Measurements from ENCODE around the gene NHS. TPM values are rescaled to one million over a fixed set of nuclear protein-coding genes. Genes with fewer than 3 reads are reported as not detected.

NHS gene
- total RNA-seq, 1 experiment from 2014 or later = 5.7 TPM

- DNase-seq (ENCODE audit: low read depth, low spot score) (no peak), ATAC-seq (no peak)
- Histone ChIP-seq H4K20me1 (ENCODE audit: insufficient read depth) (no peaks in the 10 kb centered on the region), H3K79me2 (ENCODE audit: insufficient read depth, low read length) (no peaks in the 10 kb centered on the region), H3K27me3 (ENCODE audit: insufficient read depth, low read length) (no peaks in the 10 kb centered on the region), H3K4me1 (ENCODE audit: control insufficient read depth in 1 of 2, insufficient read depth in 2 of 2, low read length in 2 of 2) (peaks cover 0 to 9% of the 10 kb centered on the region in 2 experiments; a peak in 1 of 4 replicates), H3K9me2 (ENCODE audit: insufficient read depth) (no peaks in the 10 kb centered on the region), H3K9ac (ENCODE audit: low read length) (no peak overlapping the region), H3K27ac (ENCODE audit: low read depth, low read length) (no peak overlapping the region), H3K36me3 (ENCODE audit: control insufficient read depth in 1 of 2, insufficient read depth in 2 of 2, low read length in 2 of 2) (no peaks in the 10 kb centered on the region), H2AFZ (ENCODE audit: low read depth, low read length, poor library complexity, severe bottlenecking) (no peak overlapping the region), H3K4me3 (replicated peaks in 1 of 2; ENCODE audit: low read depth in 1 of 2, low read length in 2 of 2) (no peak overlapping the region), H3K9me3 (ENCODE audit: control insufficient read depth in 1 of 2, insufficient read depth in 1 of 2, low read depth in 1 of 2, low read length in 2 of 2) (no peaks in the 10 kb centered on the region), H3K4me2 (ENCODE audit: low read length) (no peak overlapping the region)
- CTCF ChIA-PET = no interaction called here
- intact Hi-C loops (cut with micrococcal nuclease) = no loop called here
- TF ChIP-seq ZBTB33 (IDR thresholded peaks at IDR 0.05; ENCODE audit: extremely low read depth, insufficient replicate concordance, low read length) = no peak
- no peak for TF ChIP-seq POLR2AphosphoS5 (IDR thresholded peaks at IDR 0.05; ENCODE audit: low read depth, low read length)
- no peak for TF ChIP-seq REST (IDR thresholded peaks at IDR 0.05; ENCODE audit: low read depth)
- no peak for TF ChIP-seq ATF3 (IDR thresholded peaks at IDR 0.05)
- TF ChIP-seq EZH2 (IDR thresholded peaks at IDR 0.05) = no peak
- TF ChIP-seq CEBPB (IDR thresholded peaks at IDR 0.05; ENCODE audit: low read depth) = no peak
- no peak for TF ChIP-seq EGR1 (IDR thresholded peaks at IDR 0.05; ENCODE audit: low read depth)
- TF ChIP-seq SIN3A (IDR thresholded peaks at IDR 0.05; ENCODE audit: low read depth) = no peak
- TF ChIP-seq CTCF (IDR thresholded peaks at IDR 0.05 in 2 of 3, conservative IDR thresholded peaks at IDR 0.05 in 1 of 3; ENCODE audit: borderline replicate concordance in 1 of 3, insufficient read depth in 1 of 3, low read depth in 2 of 3, low read length in 2 of 3) = no peak
- no peak for TF ChIP-seq MAX (IDR thresholded peaks at IDR 0.05)
- no peak for TF ChIP-seq SRF (IDR thresholded peaks at IDR 0.05; ENCODE audit: low read depth)
- no peak for TF ChIP-seq CBX3 (IDR thresholded peaks at IDR 0.05; ENCODE audit: low read depth)
- no peak for TF ChIP-seq TCF7L2 (IDR thresholded peaks at IDR 0.05; ENCODE audit: borderline replicate concordance, extremely low read depth, insufficient read depth, insufficient read length)
- TF ChIP-seq SP1 (IDR thresholded peaks at IDR 0.05; ENCODE audit: low read depth) = no peak
- TF ChIP-seq ZNF274 (IDR thresholded peaks at IDR 0.05; ENCODE audit: low read depth, low read length) = no peak
- POLR2A ChIA-PET = no interaction called here
- BruUV-seq (replicated peaks) = no TSS peak
- RAD21 ChIA-PET (ENCODE audit: low non-redundant PET in 1 of 2, low total read pairs in 2 of 2, uncharacterized antibody in 2 of 2, unreplicated experiment in 2 of 2) = no interaction called here
These were observed 63.2 kb downstream of the NHS start for GRCh38 chrX:17438221-17438620.
